ENCODE measurements around the gene PLCB3. TPM values are rescaled to one million over a fixed set of nuclear protein-coding genes. Genes with fewer than 3 reads are reported as not detected.

The PLCB3 gene
- total and polyA plus RNA-seq, 2 of the 13 experiments (the other 11 are each of a cell fraction or from before 2014, with no cell fraction given) = 7.5 to 13.8 TPM

DNA sequence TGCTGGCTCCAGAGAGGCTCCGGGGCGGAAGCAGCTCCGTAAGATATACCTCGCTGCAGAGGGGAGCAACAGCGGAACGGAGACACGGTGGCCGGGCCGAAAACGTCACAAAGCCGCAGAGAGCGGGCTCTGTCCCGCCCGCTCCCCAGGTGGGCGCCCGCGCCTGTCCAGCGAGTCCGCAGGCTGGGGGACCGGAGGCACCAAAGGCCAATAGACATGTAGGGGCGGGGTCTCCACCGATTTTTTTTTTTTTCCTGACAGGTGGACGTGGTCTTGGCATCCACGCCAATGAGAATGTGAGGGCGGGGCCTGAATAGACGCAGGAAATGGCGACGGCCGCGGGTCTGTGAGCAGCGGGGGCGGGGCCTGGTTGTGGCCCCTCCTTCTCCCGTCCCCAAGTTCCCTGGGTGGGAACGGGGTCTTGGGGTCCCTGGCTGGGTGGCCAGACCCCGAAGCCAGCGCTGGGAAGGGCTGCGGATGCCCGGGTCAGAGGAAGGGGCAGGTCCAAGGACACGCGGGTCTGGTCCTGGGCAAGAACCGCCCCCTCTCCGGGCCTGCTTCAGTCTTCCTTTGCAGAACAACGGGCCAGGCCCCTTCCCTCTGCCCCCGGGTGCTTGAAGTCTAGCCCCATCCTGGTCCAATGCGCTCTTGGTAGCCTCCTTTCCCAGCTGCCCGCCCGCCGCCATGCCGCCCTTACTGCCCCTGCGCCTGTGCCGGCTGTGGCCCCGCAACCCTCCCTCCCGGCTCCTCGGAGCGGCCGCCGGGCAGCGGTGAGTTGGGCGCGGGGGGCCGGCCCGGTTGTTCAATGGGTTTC is 21.0 kb upstream of the PLCB3 start, which contains the start of gene DNAJC4 (continued):
- no peak for TF ChIP-seq ARID3A (IDR thresholded peaks at IDR 0.05; ENCODE audit: low read depth, low read length)
- TF ChIP-seq ZNF10 (CRISPR knock-in tag; IDR thresholded peaks at IDR 0.05; ENCODE audit: borderline replicate concordance, low read depth) = no peak
- TF ChIP-seq ZNF616 (CRISPR knock-in tag; IDR thresholded peaks at IDR 0.05; ENCODE audit: low read depth) = no peak
- TF ChIP-seq, protein P1, sequence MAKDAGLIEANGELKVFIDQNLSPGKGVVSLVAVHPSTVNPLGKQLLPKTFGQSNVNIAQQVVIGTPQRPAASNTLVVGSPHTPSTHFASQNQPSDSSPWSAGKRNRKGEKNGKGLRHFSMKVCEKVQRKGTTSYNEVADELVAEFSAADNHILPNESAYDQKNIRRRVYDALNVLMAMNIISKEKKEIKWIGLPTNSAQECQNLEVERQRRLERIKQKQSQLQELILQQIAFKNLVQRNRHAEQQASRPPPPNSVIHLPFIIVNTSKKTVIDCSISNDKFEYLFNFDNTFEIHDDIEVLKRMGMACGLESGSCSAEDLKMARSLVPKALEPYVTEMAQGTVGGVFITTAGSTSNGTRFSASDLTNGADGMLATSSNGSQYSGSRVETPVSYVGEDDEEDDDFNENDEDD (CRISPR knock-in tag; IDR thresholded peaks at IDR 0.05; ENCODE audit: borderline replicate concordance) = peak; percentile 25; the same call in 1 of the 2 replicates
- no peak for TF ChIP-seq ZNF510 (CRISPR knock-in tag; IDR thresholded peaks at IDR 0.05; ENCODE audit: low read depth)
- TF ChIP-seq POLR2A (IDR thresholded peaks at IDR 0.05; ENCODE audit: insufficient read depth in 1 of 2, low read depth in 2 of 2, low read length in 2 of 2) = peak in 1 of 2 experiments; percentile 27; a peak in 1 of 4 replicates
- peak; percentile 23; the same call in 1 of the 2 replicates for TF ChIP-seq HOXA3 (CRISPR knock-in tag; IDR thresholded peaks at IDR 0.05)
- peak; percentile 72 for TF ChIP-seq TARDBP (CRISPR knock-in tag; IDR thresholded peaks at IDR 0.05)
- TF ChIP-seq SALL1 (CRISPR knock-in tag; IDR thresholded peaks at IDR 0.05) = peak; percentile 60
- no peak; the same call in 1 of the 2 replicates for TF ChIP-seq ZSCAN9 (CRISPR knock-in tag; IDR thresholded peaks at IDR 0.05; ENCODE audit: borderline replicate concordance)
- TF ChIP-seq CCAR2 (optimal IDR thresholded peaks at IDR 0.05; ENCODE audit: low read depth, low read length) = no peak
- no peak for TF ChIP-seq RBM22 (optimal IDR thresholded peaks at IDR 0.05; ENCODE audit: low read length)
- TF ChIP-seq, protein P2, sequence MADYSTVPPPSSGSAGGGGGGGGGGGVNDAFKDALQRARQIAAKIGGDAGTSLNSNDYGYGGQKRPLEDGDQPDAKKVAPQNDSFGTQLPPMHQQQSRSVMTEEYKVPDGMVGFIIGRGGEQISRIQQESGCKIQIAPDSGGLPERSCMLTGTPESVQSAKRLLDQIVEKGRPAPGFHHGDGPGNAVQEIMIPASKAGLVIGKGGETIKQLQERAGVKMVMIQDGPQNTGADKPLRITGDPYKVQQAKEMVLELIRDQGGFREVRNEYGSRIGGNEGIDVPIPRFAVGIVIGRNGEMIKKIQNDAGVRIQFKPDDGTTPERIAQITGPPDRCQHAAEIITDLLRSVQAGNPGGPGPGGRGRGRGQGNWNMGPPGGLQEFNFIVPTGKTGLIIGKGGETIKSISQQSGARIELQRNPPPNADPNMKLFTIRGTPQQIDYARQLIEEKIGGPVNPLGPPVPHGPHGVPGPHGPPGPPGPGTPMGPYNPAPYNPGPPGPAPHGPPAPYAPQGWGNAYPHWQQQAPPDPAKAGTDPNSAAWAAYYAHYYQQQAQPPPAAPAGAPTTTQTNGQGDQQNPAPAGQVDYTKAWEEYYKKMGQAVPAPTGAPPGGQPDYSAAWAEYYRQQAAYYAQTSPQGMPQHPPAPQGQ (CRISPR knock-in tag; IDR thresholded peaks at IDR 0.05; ENCODE audit: borderline replicate concordance) = no peak
- TF ChIP-seq EZH2 (conservative IDR thresholded peaks at IDR 0.05; ENCODE audit: low read depth, low read length) = no peak
- no peak for TF ChIP-seq NFE2L1 (CRISPR knock-in tag; IDR thresholded peaks at IDR 0.05; ENCODE audit: borderline replicate concordance)
- TF ChIP-seq NCOA2 (CRISPR knock-in tag; IDR thresholded peaks at IDR 0.05) = no peak
- TF ChIP-seq DPF2 (CRISPR knock-in tag; IDR thresholded peaks at IDR 0.05; ENCODE audit: borderline replicate concordance, low read depth) = no peak
- 0 out of 2 replicates have a peak, but pooled peaks have one; percentile 3 for TF ChIP-seq MAZ (IDR thresholded peaks at IDR 0.05; ENCODE audit: borderline replicate concordance, low read depth, low read length)
- peak; percentile 57; the same call in 1 of the 2 replicates for TF ChIP-seq MAZ (CRISPR knock-in tag; IDR thresholded peaks at IDR 0.05; ENCODE audit: low read depth)
- TF ChIP-seq ZNF446 (CRISPR knock-in tag; IDR thresholded peaks at IDR 0.05) = no peak
- TF ChIP-seq YY1 (IDR thresholded peaks at IDR 0.05; ENCODE audit: insufficient read depth, insufficient replicate concordance, low read depth, low read length) = peak; percentile 87
- peak; percentile 75; the same call in 1 of the 2 replicates for TF ChIP-seq ZBTB34 (CRISPR knock-in tag; IDR thresholded peaks at IDR 0.05)
- no peak for TF ChIP-seq HDAC2 (CRISPR knock-in tag; IDR thresholded peaks at IDR 0.05)
- TF ChIP-seq SSRP1 (CRISPR knock-in tag; IDR thresholded peaks at IDR 0.05) = no peak
